Measurements from ENCODE around the gene CDK14. TPM values are rescaled to one million over a fixed set of nuclear protein-coding genes. Genes with fewer than 3 reads are reported as not detected.

CDK14 gene
- polyA plus RNA-seq, 3 donors: 1.7 to 2.5 (median 2.1) TPM

- no peak overlapping the region for H3K9ac ChIP-seq (ENCODE audit: insufficient read depth, low read length, poor library complexity, severe bottlenecking)
- H3K9me3 ChIP-seq (replicated peaks in 1 of 2; ENCODE audit: control insufficient read depth in 1 of 2, insufficient read depth in 1 of 2, low read length in 2 of 2): no peaks in the 10 kb centered on the region
- H3K4me2 ChIP-seq (replicated peaks; ENCODE audit: extremely low read depth, low read length, poor library complexity, severe bottlenecking): no peak overlapping the region
- TF ChIP-seq CTCF (IDR thresholded peaks at IDR 0.05): no peak
- H3K27me3 Mint-ChIP-seq (ENCODE audit: low read depth in 3 of 3): peaks cover 0 to 2% (median 0%) of the 10 kb centered on the region in 3 donors
- no peak overlapping the region for H3K4me3 ChIP-seq (replicated peaks in 1 of 3; ENCODE audit: low read depth in 2 of 3, low read length in 3 of 3)
- H3K36me3 Mint-ChIP-seq: peaks cover 7 to 9% of the 10 kb centered on the region in 2 donors
- H3K4me1 ChIP-seq (ENCODE audit: control insufficient read depth in 1 of 2, insufficient read depth in 2 of 2, low read length in 2 of 2): peaks cover 6 to 23% of the 10 kb centered on the region in 2 donors
- no peak overlapping the region for H2AFZ ChIP-seq (ENCODE audit: insufficient read depth, low read depth, low read length, poor library complexity, severe bottlenecking)
- peaks cover 0 to under 1% (median 0%) of the 10 kb centered on the region in 7 donors for H3K9me3 Mint-ChIP-seq
- H4K20me1 ChIP-seq (ENCODE audit: insufficient read depth, low read length): no peaks in the 10 kb centered on the region
- no peaks in the 10 kb centered on the region for H3K36me3 ChIP-seq (replicated peaks in 1 of 2; ENCODE audit: control insufficient read depth in 1 of 2, insufficient read depth in 2 of 2, low read length in 2 of 2)
- no peak for DNase-seq
- H3K4me1 Mint-ChIP-seq: peaks cover 21% of the 10 kb centered on the region
- intact Hi-C loops (cut with micrococcal nuclease): no loop called here
- H3K27me3 ChIP-seq (ENCODE audit: control insufficient read depth in 2 of 2, insufficient read depth in 2 of 2, low read length in 2 of 2): no peaks in the 10 kb centered on the region
- no peaks in the 10 kb centered on the region for H3K79me2 ChIP-seq (ENCODE audit: insufficient read depth, low read length)
- no peak overlapping the region for H3K27ac Mint-ChIP-seq
- no peak overlapping the region for H3K4me3 Mint-ChIP-seq
- H3K27ac ChIP-seq (ENCODE audit: low read depth in 1 of 2, low read length in 2 of 2): no peak overlapping the region
These were observed 127.7 kb downstream of the CDK14 start for GRCh38 chr7:90723866-90724265.

- H4K20me1 ChIP-seq (ENCODE audit: insufficient read depth, low read length): no peaks in the 10 kb centered on the region
- no peak overlapping the region for H3K4me2 ChIP-seq (replicated peaks; ENCODE audit: extremely low read depth, low read length, poor library complexity, severe bottlenecking)
- no peaks in the 10 kb centered on the region for H3K27me3 ChIP-seq (ENCODE audit: control insufficient read depth in 2 of 2, insufficient read depth in 2 of 2, low read length in 2 of 2)
- H3K27ac ChIP-seq (ENCODE audit: low read depth in 1 of 2, low read length in 2 of 2): no peak overlapping the region
- TF ChIP-seq CTCF (IDR thresholded peaks at IDR 0.05): no peak
- H3K4me1 ChIP-seq (ENCODE audit: control insufficient read depth in 1 of 2, insufficient read depth in 2 of 2, low read length in 2 of 2): peaks cover 6 to 23% of the 10 kb centered on the region in 2 donors
- H3K4me1 Mint-ChIP-seq: peaks cover 21% of the 10 kb centered on the region
- no peaks in the 10 kb centered on the region for H3K36me3 ChIP-seq (replicated peaks in 1 of 2; ENCODE audit: control insufficient read depth in 1 of 2, insufficient read depth in 2 of 2, low read length in 2 of 2)
- H3K79me2 ChIP-seq (ENCODE audit: insufficient read depth, low read length): no peaks in the 10 kb centered on the region
- H3K4me3 Mint-ChIP-seq: no peak overlapping the region
- WGBS (ENCODE audit: insufficient coverage): 0% methylated on average over 1 of the region's 2 CpGs
- peaks cover 4 to 11% (median 7%) of the 10 kb centered on the region in 7 donors for H3K9me3 Mint-ChIP-seq
- H3K27me3 Mint-ChIP-seq (ENCODE audit: low read depth in 3 of 3): no peaks in the 10 kb centered on the region
- intact Hi-C loops (cut with micrococcal nuclease): no loop called here
- H3K4me3 ChIP-seq (replicated peaks in 1 of 3; ENCODE audit: low read depth in 2 of 3, low read length in 3 of 3): no peak overlapping the region
- peak overlapping the region in 1 of 7 donors; percentile 37 for H3K27ac Mint-ChIP-seq
- peak in 2 of 3 donors; percentile 11 to 36 for DNase-seq
- no peaks in the 10 kb centered on the region for H3K9me3 ChIP-seq (replicated peaks in 1 of 2; ENCODE audit: control insufficient read depth in 1 of 2, insufficient read depth in 1 of 2, low read length in 2 of 2)
- peaks cover 15 to 22% of the 10 kb centered on the region in 2 donors for H3K36me3 Mint-ChIP-seq
- no peak overlapping the region for H3K9ac ChIP-seq (ENCODE audit: insufficient read depth, low read length, poor library complexity, severe bottlenecking)
- H2AFZ ChIP-seq (ENCODE audit: insufficient read depth, low read depth, low read length, poor library complexity, severe bottlenecking): no peak overlapping the region
These were observed 130.0 kb downstream of the CDK14 start for GRCh38 chr7:90726120-90726519.
